GM20431 (cell line): ENCODE data around the gene RUVBL1.

Source experiments
- in situ Hi-C: fragments of 300-500 bp; cut with MseI, MboI; formaldehyde crosslinking; loops from one replicate; pipeline ENCODE4 v1.15.0; 2020; ENCODE audit warnings: low sequenced_read_pairs; ENCODE audit not compliant: unreplicated experiment

The RUVBL1 gene

DNA sequence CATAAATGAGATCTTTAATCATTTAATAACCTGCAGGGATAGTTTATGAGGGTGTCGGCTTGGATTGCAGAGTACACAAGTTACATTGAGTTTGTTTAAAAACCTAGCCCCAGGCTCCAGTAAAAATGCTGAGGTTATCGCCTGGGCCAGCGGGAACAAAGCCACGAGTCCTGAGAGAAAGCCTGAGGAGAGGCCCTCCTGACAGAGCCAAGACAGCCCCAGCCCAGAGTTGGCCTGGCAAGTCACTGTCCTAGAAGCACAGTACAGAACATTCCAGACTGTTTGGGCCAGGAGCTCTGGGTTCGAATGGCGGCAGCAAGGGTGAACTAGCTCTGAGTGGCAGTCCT lies 39.0 kb downstream of the RUVBL1 start:
- in situ Hi-C loops = no loop called here

DNA sequence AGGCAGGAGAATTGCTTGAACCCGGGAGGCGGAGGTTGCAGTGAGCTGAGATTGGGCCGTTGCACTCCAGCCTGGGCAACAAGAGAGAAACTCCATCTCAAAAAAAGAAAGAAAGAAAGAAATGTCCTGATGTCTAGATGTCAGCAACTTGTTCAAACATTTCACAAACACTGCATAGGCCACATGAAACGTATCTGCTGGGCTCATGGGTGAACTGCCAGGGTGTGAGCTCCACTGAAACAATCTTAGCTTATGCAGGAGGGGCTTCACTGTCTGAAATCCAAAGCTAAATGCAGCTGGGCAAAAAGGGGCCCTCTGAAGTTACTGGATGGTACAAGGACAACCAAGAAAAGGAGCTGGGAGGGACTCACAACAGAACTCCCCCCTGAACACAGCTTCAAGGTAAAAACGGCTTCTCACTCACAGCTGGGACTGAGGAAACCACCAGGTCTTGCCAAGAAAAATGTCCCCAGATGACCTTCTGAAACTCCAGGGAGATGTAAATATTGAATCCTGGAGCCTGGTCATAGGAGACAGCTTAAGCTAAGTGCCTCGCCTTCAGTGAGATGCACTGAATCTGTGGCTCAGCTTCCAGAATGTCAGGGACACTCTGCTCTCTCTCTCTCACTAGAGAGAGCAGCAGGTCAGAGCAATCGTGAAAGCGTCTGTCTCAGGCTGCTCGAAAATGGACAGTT lies 39.5 kb downstream of the RUVBL1 start:
- in situ Hi-C loops = no loop called here

- in situ Hi-C loops = no loop called here
Observed at GRCh38 chr3:128083396-128083795, 40.2 kb downstream of the RUVBL1 start.

GRCh38 chr3:128082546-128082945 lies 41.1 kb downstream of the RUVBL1 start:
- in situ Hi-C loops = no loop called here

GRCh38 chr3:128081846-128082245 lies 41.8 kb downstream of the RUVBL1 start:
- in situ Hi-C loops = no loop called here

- in situ Hi-C loops = no loop called here
Observed at GRCh38 chr3:128081226-128081625, 42.4 kb downstream of the RUVBL1 start.

DNA sequence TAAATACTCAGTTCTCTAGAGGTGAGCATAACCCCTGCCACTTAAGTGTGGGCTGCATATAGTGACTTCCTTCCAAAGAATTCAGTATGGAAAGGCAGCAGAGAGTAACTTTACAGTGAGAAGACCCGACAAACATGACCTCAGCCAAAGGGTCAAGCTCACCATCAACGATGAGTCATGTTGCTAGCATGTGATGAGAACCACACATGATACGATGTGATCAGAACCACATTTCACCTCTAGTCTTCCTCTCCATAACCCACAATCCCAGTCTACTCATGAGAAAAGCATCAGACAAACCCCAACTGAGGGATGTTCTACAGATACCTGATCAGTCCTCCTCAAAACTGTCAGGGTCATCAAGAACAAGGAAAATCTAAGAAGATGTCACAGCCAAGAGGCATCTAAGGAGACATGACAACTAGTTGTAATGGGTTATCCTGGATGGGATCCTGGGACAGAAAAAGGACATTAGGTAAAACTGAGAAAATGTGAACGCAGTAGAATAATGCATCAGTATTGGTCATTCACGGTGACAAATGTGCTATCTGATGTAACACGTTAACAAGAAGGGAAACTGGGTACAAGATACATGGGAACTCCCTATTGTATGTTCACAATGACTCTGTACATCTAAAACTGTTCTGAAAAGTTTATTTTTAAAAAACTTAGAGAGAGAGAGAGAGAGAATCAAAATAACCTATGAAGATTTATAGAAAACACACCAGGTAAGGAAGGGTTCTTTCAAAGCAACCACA lies 43.1 kb downstream of the RUVBL1 start:
- in situ Hi-C loops = no loop called here

DNA sequence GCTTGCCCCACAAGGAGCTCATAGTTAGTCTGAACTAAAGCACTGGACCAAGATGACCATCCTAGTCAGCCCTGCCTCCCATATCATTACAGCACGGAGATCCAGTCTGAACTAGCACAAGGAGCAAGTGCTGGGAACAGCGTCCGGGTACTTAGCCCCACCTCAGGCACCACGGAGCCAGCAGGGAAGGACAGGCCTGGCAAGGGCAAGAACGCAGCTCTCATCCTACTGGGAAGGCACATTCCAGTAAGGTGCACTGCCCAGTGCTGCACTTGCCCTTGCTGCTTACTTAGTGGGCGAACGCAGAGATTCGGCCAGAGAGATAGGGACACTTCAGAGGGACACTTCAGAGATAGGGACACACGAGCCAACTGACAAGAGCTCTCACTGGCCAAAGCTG lies 43.8 kb downstream of the RUVBL1 start:
- in situ Hi-C loops = no loop called here

DNA sequence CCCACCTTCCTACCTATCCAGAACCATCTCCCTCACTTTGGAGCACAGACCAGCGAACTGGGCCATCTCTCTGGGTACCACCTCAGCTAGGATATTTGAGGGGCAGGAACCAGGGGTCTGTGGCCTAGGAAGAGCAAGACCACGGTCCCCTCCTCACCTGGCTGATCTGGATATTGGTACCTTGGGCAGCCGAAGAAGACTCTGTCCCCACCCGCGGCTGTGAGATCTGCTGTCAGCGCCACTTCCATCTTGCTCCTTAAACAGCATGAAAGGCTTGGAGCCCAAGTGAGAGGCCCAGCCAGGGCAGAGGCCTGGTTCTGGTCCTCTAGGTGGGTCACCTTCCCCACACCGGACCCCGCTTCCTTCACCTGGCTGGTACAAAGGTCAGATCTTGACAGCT lies 44.7 kb downstream of the RUVBL1 start:
- in situ Hi-C loops = no loop called here

- in situ Hi-C loops = no loop called here
Observed at GRCh38 chr3:128078322-128078721, 45.3 kb downstream of the RUVBL1 start.

GRCh38 chr3:128077665-128078064 lies 45.9 kb downstream of the RUVBL1 start:
- in situ Hi-C loops = no loop called here

DNA sequence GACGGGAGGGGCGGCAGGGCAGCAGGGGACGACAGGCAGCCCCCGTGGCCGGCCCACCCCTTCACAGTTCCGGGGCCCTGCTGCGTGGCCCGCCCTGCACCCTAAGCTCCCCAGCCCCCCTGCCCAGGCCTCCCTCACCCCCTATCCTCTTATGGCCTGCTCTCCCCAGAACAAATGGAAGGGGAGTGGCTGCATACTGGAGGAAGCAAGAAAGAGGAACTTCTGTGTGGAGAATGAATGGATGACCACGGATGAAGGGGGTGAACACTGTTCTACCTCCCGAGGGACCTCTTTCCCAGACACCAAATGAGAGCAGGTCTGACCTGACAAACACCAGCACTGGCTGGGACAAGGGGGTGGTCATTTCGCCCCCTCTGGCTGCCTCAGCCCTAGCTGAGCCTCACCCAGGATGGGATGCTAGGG lies 46.4 kb downstream of the RUVBL1 start:
- in situ Hi-C loops = no loop called here

GRCh38 chr3:128076483-128077201 lies 47.0 kb downstream of the RUVBL1 start:
- in situ Hi-C loops = no loop called here

DNA sequence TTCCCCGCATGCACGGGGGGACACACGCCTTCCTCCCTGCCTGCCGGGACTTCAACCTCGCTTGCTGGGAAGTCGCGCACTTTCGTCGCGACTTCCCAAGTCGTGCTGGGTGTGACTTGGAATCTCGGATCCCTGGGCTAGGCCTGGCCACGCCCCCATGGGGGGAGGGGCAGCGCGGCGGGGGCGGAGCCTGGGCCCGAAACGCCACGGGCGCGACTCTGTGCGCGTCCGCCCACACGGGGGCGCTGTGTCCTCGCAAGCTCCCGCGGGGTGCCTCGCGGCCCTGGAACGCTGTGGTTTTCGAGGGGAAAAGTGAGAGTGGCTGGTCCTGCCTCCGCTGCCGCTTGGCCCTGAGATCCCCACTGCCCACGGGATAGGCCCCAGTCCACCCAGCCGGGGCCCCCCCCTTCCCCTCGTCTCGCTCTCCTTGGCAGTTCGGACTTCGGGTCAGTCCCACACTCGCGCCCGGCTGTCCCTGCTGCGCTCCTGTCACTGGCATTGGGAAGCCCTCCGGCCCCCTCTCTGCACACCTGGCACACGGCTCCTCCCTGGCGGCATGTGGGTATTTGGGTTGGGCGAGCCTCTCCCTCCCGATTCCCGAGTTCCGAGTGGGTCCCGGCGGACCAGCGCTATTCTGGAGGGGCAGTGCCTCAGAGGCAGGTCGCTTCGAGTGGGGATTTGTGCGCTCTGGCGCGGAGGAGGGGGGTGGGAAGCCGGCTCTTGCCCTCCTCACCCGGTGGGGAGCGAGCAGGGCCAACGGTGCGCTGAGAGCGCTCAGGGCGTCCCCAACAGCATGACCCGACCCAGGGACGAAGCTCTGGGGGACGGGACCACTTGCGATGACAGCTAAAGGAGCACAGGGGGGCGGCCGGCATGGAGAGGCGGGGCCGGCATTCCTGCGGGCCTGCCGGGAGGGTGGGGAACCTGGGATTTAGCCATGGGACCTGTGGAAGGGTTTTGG lies 47.8 kb downstream of the RUVBL1 start:
- in situ Hi-C loops = no loop called here

DNA sequence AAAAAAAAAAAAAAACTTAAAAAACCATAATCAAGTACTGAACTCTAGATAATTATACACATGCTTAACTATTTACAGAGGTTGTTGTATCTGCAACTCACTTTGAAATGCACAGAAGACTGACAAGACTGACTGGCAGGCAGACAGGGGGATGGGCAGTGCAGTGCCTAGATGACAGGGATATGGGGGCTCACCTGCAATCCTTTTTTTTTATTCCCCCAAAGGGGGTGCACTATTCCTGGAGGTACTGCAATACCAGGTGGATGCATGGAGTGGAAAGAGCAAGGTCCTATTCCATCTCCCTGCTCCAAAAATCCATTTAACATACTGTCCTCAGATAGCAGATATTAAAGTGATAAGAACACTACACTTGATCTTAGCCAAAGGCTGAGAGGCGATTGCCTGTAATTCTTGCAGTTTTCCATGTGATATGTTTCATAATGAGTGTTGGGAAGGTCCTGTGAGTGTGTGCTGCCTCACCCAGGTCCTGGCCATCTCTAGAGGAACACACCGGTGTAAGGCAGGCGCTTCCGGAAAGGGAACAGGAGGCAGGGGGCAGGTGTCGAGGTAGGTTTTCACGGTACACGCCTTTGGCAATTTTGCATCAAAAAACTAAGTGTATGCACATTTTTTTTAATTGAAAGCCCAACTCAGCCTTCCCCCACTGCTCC lies 48.6 kb downstream of the RUVBL1 start:
- in situ Hi-C loops = no loop called here

- in situ Hi-C loops = no loop called here
Observed at GRCh38 chr3:128073807-128074206, 49.8 kb downstream of the RUVBL1 start.

DNA sequence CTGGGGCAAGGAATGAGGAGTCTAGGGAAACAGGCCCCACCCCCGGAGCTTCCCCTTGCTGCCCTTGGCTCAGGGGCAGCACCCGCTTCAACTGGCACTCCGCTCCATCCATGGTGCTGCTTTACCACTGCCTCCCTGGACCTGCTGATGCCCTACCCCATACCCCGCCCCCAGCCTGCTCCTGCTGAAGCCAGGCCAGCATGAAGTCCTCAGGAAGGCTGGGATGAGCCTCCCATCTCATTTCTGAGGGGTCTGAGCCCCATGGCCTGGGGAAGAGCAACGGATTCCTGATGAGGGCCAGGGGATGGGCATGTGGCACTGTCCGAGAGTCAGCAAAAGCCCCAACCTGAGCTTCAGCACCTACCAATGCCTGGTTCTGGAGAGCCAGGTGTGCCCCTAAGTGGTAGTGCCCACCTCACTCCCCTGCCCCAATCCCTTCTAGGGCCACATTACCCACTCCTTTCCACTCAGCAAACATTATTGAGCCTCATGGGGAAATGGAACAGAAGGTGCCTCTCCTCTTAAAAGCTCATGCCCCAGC lies 50.4 kb downstream of the RUVBL1 start:
- in situ Hi-C loops = no loop called here

DNA sequence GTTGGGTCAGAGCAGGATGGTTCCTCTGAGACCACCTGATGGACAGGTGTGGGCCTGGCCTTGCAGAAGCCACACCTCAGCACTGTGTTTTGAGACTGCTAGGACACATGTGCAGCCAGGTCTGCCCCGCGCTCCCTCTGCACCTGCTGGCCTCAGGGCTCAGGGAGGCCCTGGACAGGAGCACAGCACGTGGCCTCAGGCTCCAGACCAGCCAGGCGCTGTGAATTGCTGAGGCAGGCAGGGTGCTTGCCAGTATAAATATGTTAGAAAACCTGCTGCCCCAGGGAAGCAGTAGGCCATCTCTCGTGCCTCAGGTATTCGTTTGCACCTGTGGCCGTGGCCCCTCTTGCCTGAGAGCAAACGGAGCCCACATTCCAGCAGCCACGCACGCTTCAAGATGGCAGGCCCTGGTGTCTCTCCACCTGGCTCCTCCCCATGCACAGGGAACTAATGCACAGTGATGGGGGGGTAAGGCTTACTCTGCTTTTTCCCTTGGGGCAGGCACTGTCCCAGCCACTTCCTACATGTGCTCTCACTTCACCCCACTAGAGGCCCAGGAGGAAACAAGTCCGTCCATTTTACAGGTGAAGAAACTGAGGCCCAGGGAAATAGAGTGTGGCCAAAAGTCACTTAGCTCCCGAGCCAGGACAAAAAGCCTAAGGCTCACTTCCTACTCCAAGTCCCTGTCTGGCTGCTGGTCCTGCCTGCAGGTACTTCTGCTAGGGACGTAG lies 51.0 kb downstream of the RUVBL1 start:
- in situ Hi-C loops = no loop called here
